ENCODE results near the gene ABLIM1.

DNA sequence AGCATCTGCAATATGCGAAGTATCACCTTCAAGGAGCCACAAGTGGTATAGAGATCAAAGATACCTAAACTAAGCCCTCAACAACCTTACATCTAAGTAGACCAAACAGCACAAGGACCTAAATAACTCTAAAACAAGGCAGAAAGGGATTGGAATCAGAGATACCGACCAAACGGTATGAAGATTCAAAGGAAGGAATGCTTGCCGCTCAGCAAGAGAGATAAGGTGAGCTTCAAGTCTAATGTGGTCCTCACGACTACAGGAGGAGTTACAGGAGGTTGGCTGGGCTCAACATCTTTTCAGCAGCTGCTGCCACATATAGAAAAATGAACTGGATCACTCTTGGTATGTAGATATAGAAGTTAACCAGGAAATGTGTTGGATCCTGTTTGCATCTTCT, 11.6 kb downstream of the ABLIM1 start:
- TF ChIP-seq, protein P1, sequence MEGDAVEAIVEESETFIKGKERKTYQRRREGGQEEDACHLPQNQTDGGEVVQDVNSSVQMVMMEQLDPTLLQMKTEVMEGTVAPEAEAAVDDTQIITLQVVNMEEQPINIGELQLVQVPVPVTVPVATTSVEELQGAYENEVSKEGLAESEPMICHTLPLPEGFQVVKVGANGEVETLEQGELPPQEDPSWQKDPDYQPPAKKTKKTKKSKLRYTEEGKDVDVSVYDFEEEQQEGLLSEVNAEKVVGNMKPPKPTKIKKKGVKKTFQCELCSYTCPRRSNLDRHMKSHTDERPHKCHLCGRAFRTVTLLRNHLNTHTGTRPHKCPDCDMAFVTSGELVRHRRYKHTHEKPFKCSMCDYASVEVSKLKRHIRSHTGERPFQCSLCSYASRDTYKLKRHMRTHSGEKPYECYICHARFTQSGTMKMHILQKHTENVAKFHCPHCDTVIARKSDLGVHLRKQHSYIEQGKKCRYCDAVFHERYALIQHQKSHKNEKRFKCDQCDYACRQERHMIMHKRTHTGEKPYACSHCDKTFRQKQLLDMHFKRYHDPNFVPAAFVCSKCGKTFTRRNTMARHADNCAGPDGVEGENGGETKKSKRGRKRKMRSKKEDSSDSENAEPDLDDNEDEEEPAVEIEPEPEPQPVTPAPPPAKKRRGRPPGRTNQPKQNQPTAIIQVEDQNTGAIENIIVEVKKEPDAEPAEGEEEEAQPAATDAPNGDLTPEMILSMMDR (conservative IDR thresholded peaks at IDR 0.05): no peak
- TF ChIP-seq ZFX (IDR thresholded peaks at IDR 0.05): no peak

All from C4-2B (cell line).